Uterus (tissue), 2 donors: Measurements from ENCODE around the gene DHRS3.

Source experiments
- CTCF ChIP-seq, 4 experiments: fragments of 200-600 bp in 2 of 4; fragments of 450-650 bp in 2 of 4; sonication (generic) in 2 of 4; IDR thresholded peaks; one replicate each; pipeline ENCODE4 v1.5.1; 2016 to 2019; ENCODE audit warnings: antibody characterized with exemption in 4 of 4, mild to moderate bottlenecking in 2 of 4, moderate library complexity in 1 of 4
- POLR2A ChIP-seq, 2 donors: fragments of 450-650 bp; IDR thresholded peaks; one replicate each; pipeline ENCODE4 v1.6.1; 2016; ENCODE audit warnings: antibody characterized with exemption in 2 of 2, mild to moderate bottlenecking in 1 of 2, moderate library complexity in 1 of 2

DNA sequence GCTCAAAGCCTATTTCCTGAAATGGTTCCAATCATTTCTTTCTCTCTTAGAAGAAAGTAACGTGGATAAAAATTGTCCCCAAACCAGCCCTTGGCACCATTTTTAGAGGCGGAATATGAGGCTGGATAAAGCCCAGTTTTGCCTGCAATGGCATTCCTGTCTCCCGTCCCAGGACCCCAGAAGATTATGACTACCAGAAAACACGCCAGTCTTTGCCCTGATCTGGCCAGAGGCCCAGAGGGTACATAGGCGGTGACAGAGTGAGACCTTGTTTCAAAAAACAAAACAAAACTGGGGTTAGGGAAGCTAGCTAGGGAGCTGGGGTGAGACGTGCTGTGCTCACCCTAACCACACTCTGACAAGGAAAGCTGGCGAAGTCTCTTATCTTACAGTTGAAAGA, 25.8 kb upstream of the DHRS3 start, which contains the start of gene AADACL4:
- no peak for TF ChIP-seq CTCF (IDR thresholded peaks at IDR 0.05)
- TF ChIP-seq POLR2A (IDR thresholded peaks at IDR 0.05): no peak
